ENCODE measurements around the gene PRC1. TPM values are rescaled to one million over a fixed set of nuclear protein-coding genes. Genes with fewer than 3 reads are reported as not detected.

PRC1 gene
- total RNA-seq, 8 experiments from 2014 or later: 1.7 to 118 (median 15.6) TPM

GRCh38 chr15:90959894-90960293, 34.4 kb downstream of the PRC1 start:
- Histone ChIP-seq H3K4me3 (no peak overlapping the region), H3K27ac (no peak overlapping the region), H3K4me1 (replicated peaks in 1 of 2) (peaks cover 4 to 10% of the 10 kb centered on the region in 2 donors)
- in situ Hi-C loops (cut with MboI; ENCODE audit: low pct_unique_long_range_greater_than_20kb in 2 of 9, low sequenced_read_pairs in 9 of 9, unreplicated experiment in 9 of 9): loop anchor here in 2 of 9 experiments (10.0 to 25.0 kb wide), 3 partner anchors 75 to 277 kb away; no protein-coding TSS in a partner anchor
- 40 to 90% (median 80%) methylated on average over 1 to 2 of the region's 5 CpGs; no CpG with 5 or more reads in 6 of the 10 experiments for WGBS, 10 experiments
- ATAC-seq (replicated peaks in 6 of 8): no peak

- no peak for ATAC-seq (replicated peaks in 6 of 8)
- peaks cover 7 to 12% of the 10 kb centered on the region in 2 donors for H3K4me1 ChIP-seq (replicated peaks in 1 of 2)
- in situ Hi-C loops (cut with MboI; ENCODE audit: low pct_unique_long_range_greater_than_20kb in 2 of 9, low sequenced_read_pairs in 9 of 9, unreplicated experiment in 9 of 9): loop anchor here in 2 of 9 experiments (10.0 to 25.0 kb wide), 3 partner anchors 76 to 278 kb away; no protein-coding TSS in a partner anchor
- H3K4me3 ChIP-seq: no peak overlapping the region
- H3K27ac ChIP-seq: no peak overlapping the region
- WGBS, 10 experiments: 65 to 100% (median 91%) methylated on average over 1 to 6 of the region's 8 CpGs
These were observed 35.2 kb downstream of the PRC1 start for GRCh38 chr15:90959028-90959595.

GRCh38 chr15:90957791-90958190, 36.5 kb downstream of the PRC1 start:
- ATAC-seq (replicated peaks in 6 of 8): no peak
- WGBS, 10 experiments: 60% methylated on average over 1 of the region's 6 CpGs; no CpG with 5 or more reads in 9 of the 10 experiments
- peaks cover 7 to 12% of the 10 kb centered on the region in 2 donors for H3K4me1 ChIP-seq (replicated peaks in 1 of 2)
- H3K27ac ChIP-seq: no peak overlapping the region
- in situ Hi-C loops (cut with MboI; ENCODE audit: low pct_unique_long_range_greater_than_20kb in 2 of 9, low sequenced_read_pairs in 9 of 9, unreplicated experiment in 9 of 9): loop anchor here in 2 of 9 experiments (10.0 to 25.0 kb wide), 3 partner anchors 77 to 280 kb away; no protein-coding TSS in a partner anchor
- peak overlapping the region in 3 of 5 donors; percentile 42 to 48 (median 44) for H3K4me3 ChIP-seq

GRCh38 chr15:90957031-90957790, 37.1 kb downstream of the PRC1 start:
- H3K4me1 ChIP-seq (replicated peaks in 1 of 2): peaks cover 7 to 12% of the 10 kb centered on the region in 2 donors
- 60% methylated on average over 1 of the region's 63 CpGs; no CpG with 5 or more reads in 9 of the 10 experiments for WGBS, 10 experiments
- peak overlapping the region; percentile 42 to 51 (median 44) for H3K4me3 ChIP-seq
- H3K27ac ChIP-seq: no peak overlapping the region
- in situ Hi-C loops (cut with MboI; ENCODE audit: low pct_unique_long_range_greater_than_20kb in 2 of 9, low sequenced_read_pairs in 9 of 9, unreplicated experiment in 9 of 9): loop anchor here in 2 of 9 experiments (10.0 to 25.0 kb wide), 3 partner anchors 78 to 280 kb away; no protein-coding TSS in a partner anchor
- ATAC-seq (replicated peaks in 6 of 8): peak; percentile 8 to 38 (median 29)

- 0 to 25% (median 9%) methylated on average over 1 to 11 of the region's 56 CpGs; no CpG with 5 or more reads in 6 of the 10 experiments for WGBS, 10 experiments
- H3K27ac ChIP-seq: no peak overlapping the region
- in situ Hi-C loops (cut with MboI; ENCODE audit: low pct_unique_long_range_greater_than_20kb in 2 of 9, low sequenced_read_pairs in 9 of 9, unreplicated experiment in 9 of 9): loop anchor here in 2 of 9 experiments (10.0 to 25.0 kb wide), 3 partner anchors 78 to 281 kb away; no protein-coding TSS in a partner anchor
These were observed 37.9 kb downstream of the PRC1 start for GRCh38 chr15:90956274-90957030.

GRCh38 chr15:90955624-90956273, 38.6 kb downstream of the PRC1 start:
- WGBS, 10 experiments: 50 to 100% (median 72%) methylated on average over 1 to 10 of the region's 20 CpGs
- Histone ChIP-seq H3K27ac (no peak overlapping the region), H3K4me1 (replicated peaks in 1 of 2) (peaks cover 7 to 12% of the 10 kb centered on the region in 2 donors), H3K4me3 (peak overlapping the region in 4 of 5 donors; percentile 42 to 78 (median 56))
- in situ Hi-C loops (cut with MboI; ENCODE audit: low pct_unique_long_range_greater_than_20kb in 2 of 9, low sequenced_read_pairs in 9 of 9, unreplicated experiment in 9 of 9): loop anchor here in 2 of 9 experiments (10.0 to 25.0 kb wide), 3 partner anchors 79 to 282 kb away; no protein-coding TSS in a partner anchor
- no peak for ATAC-seq (replicated peaks in 6 of 8)

More at GRCh38 chr15:90956274-90957030, 37.9 kb downstream of the PRC1 start:
- H3K4me3 ChIP-seq: peak overlapping the region; percentile 42 to 51 (median 44)
- peaks cover 7 to 12% of the 10 kb centered on the region in 2 donors for H3K4me1 ChIP-seq (replicated peaks in 1 of 2)
- ATAC-seq (replicated peaks in 6 of 8): peak; percentile 24 to 63 (median 48)

- in situ Hi-C loops (cut with MboI; ENCODE audit: low pct_unique_long_range_greater_than_20kb in 2 of 9, low sequenced_read_pairs in 9 of 9, unreplicated experiment in 9 of 9): loop anchor here in 2 of 9 experiments (10.0 to 25.0 kb wide), 3 partner anchors 80 to 282 kb away; no protein-coding TSS in a partner anchor
- 0 to 43% (median 10%) methylated on average over 3 to 29 of the region's 69 CpGs; no CpG with 5 or more reads in 5 of the 10 experiments for WGBS, 10 experiments
- H3K4me1 ChIP-seq (replicated peaks in 1 of 2): peaks cover 7 to 12% of the 10 kb centered on the region in 2 donors
These were observed 39.4 kb downstream of the PRC1 start, which contains the start of gene RCCD1 for GRCh38 chr15:90954712-90955623. TSS of gene RCCD1 (plus strand) at chr15:90954884. CDS start at chr15:90956735, 1,851 bp downstream.

GRCh38 chr15:90953947-90954711, 40.2 kb downstream of the PRC1 start:
- peak overlapping the region in 1 of 2 donors; percentile 8 for H3K27ac ChIP-seq
- no peak for ATAC-seq (replicated peaks in 6 of 8)
- H3K4me1 ChIP-seq (replicated peaks in 1 of 2): peaks cover 7 to 12% of the 10 kb centered on the region in 2 donors
- H3K4me3 ChIP-seq: peak overlapping the region in 4 of 5 donors; percentile 55 to 78 (median 59)
- in situ Hi-C loops (cut with MboI; ENCODE audit: low pct_unique_long_range_greater_than_20kb in 2 of 9, low sequenced_read_pairs in 9 of 9, unreplicated experiment in 9 of 9): loop anchor here in 2 of 9 experiments (10.0 to 25.0 kb wide), 3 partner anchors 81 to 283 kb away; no protein-coding TSS in a partner anchor
- 76 to 100% (median 96%) methylated on average over 1 to 11 of the region's 16 CpGs; no CpG with 5 or more reads in 2 of the 10 experiments for WGBS, 10 experiments

More at GRCh38 chr15:90954712-90955623, 39.4 kb downstream of the PRC1 start, which contains the start of gene RCCD1:
- Histone ChIP-seq H3K4me3 (peak within 1 kb of the TSS; percentile 55 to 92 (median 61)), H3K27ac (peak within 1 kb of the TSS; percentile 55 to 73)
- peak; percentile 86 to 93 (median 90) for ATAC-seq (replicated peaks in 6 of 8)

GRCh38 chr15:90952901-90953677, 41.2 kb downstream of the PRC1 start:
- 83 to 100% (median 93%) methylated on average over 1 to 6 of the region's 14 CpGs; no CpG with 5 or more reads in 3 of the 10 experiments for WGBS, 10 experiments
- Histone ChIP-seq H3K4me1 (replicated peaks in 1 of 2) (peaks cover 7 to 12% of the 10 kb centered on the region in 2 donors), H3K4me3 (no peak overlapping the region), H3K27ac (no peak overlapping the region)
- no peak for ATAC-seq (replicated peaks in 6 of 8)
- in situ Hi-C loops (cut with MboI; ENCODE audit: low pct_unique_long_range_greater_than_20kb in 2 of 9, low sequenced_read_pairs in 9 of 9, unreplicated experiment in 9 of 9): loop anchor here in 2 of 9 experiments (10.0 to 25.0 kb wide), 3 partner anchors 82 to 284 kb away; no protein-coding TSS in a partner anchor

- in situ Hi-C loops (cut with MboI; ENCODE audit: low pct_unique_long_range_greater_than_20kb in 2 of 9, low sequenced_read_pairs in 9 of 9, unreplicated experiment in 9 of 9): loop anchor here in 2 of 9 experiments (10.0 to 25.0 kb wide), 3 partner anchors 84 to 287 kb away; no protein-coding TSS in a partner anchor
- 90 to 100% (median 100%) methylated on average over 1 to 3 of the region's 6 CpGs; no CpG with 5 or more reads in 4 of the 10 experiments for WGBS, 10 experiments
- H3K27ac ChIP-seq: no peak overlapping the region
- ATAC-seq (replicated peaks in 6 of 8): no peak
- H3K4me1 ChIP-seq (replicated peaks in 1 of 2): peaks cover 2% of the 10 kb centered on the region in 2 donors
- no peak overlapping the region for H3K4me3 ChIP-seq
These were observed 43.7 kb downstream of the PRC1 start for GRCh38 chr15:90950676-90951075.

All from motor neuron (in vitro differentiated cells).